ENCODE data around the gene UNC45A. TPM values are rescaled to one million over a fixed set of nuclear protein-coding genes. Genes with fewer than 3 reads are reported as not detected.

UNC45A gene
- total RNA-seq, 4 donors from 2014 or later: 26.3 to 59.3 (median 43.9) TPM

GRCh38 chr15:90936823-90937222, 1.7 kb downstream of the UNC45A start:
- intact Hi-C loops (cut with DNase I): no loop called here
- DNase-seq: no peak

GRCh38 chr15:90938261-90938660, 3.2 kb downstream of the UNC45A start:
- no peak overlapping the region for H3K4me3 ChIP-seq (replicated peaks in 1 of 3)
- TF ChIP-seq, protein P1, sequence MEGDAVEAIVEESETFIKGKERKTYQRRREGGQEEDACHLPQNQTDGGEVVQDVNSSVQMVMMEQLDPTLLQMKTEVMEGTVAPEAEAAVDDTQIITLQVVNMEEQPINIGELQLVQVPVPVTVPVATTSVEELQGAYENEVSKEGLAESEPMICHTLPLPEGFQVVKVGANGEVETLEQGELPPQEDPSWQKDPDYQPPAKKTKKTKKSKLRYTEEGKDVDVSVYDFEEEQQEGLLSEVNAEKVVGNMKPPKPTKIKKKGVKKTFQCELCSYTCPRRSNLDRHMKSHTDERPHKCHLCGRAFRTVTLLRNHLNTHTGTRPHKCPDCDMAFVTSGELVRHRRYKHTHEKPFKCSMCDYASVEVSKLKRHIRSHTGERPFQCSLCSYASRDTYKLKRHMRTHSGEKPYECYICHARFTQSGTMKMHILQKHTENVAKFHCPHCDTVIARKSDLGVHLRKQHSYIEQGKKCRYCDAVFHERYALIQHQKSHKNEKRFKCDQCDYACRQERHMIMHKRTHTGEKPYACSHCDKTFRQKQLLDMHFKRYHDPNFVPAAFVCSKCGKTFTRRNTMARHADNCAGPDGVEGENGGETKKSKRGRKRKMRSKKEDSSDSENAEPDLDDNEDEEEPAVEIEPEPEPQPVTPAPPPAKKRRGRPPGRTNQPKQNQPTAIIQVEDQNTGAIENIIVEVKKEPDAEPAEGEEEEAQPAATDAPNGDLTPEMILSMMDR (IDR thresholded peaks at IDR 0.05): no peak
- TF ChIP-seq POLR2A (IDR thresholded peaks at IDR 0.05): no peak
- H3K4me1 ChIP-seq: peaks cover 15 to 23% of the 10 kb centered on the region in 2 donors
- intact Hi-C loops (cut with DNase I): no loop called here
- whole genome bisulfite sequencing, 2 donors: 94 to 95% methylated on average over 5 of the region's 5 CpGs
- no peaks in the 10 kb centered on the region for H3K27me3 ChIP-seq
- peaks cover 39 to 40% of the 10 kb centered on the region in 2 donors for H3K36me3 ChIP-seq
- no peaks in the 10 kb centered on the region for H3K9me3 ChIP-seq
- H3K27ac ChIP-seq: no peak overlapping the region
- no peak for DNase-seq

More at GRCh38 chr15:90936823-90937222, 1.7 kb downstream of the UNC45A start:
- Histone ChIP-seq H3K27ac (no peak overlapping the region), H3K9me3 (no peaks in the 10 kb centered on the region), H3K27me3 (no peaks in the 10 kb centered on the region), H3K36me3 (peaks cover 24 to 26% of the 10 kb centered on the region in 2 donors), H3K4me3 (replicated peaks in 1 of 3) (no peak overlapping the region), H3K4me1 (peaks cover 15 to 30% of the 10 kb centered on the region in 2 donors)
- TF ChIP-seq POLR2A (IDR thresholded peaks at IDR 0.05): no peak
- TF ChIP-seq, protein P1 (IDR thresholded peaks at IDR 0.05): no peak
- WGBS, 2 donors: 83 to 88% methylated on average over 1 of the region's 1 CpG

DNA sequence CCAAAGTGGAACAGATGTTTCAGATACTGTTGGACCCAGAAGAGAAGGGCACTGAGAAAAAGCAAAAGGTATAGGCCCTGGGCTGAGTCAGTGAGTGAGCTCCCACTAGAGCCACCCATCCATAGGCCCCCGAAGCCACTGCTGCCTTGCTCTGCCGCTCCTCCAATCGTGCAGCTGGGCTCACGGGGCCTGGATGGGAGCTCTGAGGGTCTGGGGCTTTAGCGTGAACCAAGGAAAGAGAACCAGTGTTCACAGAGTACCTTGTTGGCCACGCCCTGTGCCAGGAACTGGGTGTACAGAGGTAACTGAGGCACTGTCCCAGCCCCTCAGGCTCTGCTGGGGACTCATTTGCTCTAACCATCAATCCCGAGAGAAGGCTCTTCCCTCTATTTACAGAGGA, 4.7 kb downstream of the UNC45A start:
- no peak for DNase-seq
- H3K27ac ChIP-seq: no peak overlapping the region
- whole genome bisulfite sequencing, 2 donors: 80 to 94% methylated on average over 5 to 7 of the region's 7 CpGs
- peaks cover 52 to 54% of the 10 kb centered on the region in 2 donors for H3K36me3 ChIP-seq
- TF ChIP-seq, protein P1 (IDR thresholded peaks at IDR 0.05): no peak
- TF ChIP-seq POLR2A (IDR thresholded peaks at IDR 0.05): no peak
- H3K9me3 ChIP-seq: no peaks in the 10 kb centered on the region
- H3K27me3 ChIP-seq: no peaks in the 10 kb centered on the region
- H3K4me3 ChIP-seq (replicated peaks in 1 of 3): no peak overlapping the region
- intact Hi-C loops (cut with DNase I): no loop called here
- H3K4me1 ChIP-seq: peaks cover 5 to 11% of the 10 kb centered on the region in 2 donors

DNA sequence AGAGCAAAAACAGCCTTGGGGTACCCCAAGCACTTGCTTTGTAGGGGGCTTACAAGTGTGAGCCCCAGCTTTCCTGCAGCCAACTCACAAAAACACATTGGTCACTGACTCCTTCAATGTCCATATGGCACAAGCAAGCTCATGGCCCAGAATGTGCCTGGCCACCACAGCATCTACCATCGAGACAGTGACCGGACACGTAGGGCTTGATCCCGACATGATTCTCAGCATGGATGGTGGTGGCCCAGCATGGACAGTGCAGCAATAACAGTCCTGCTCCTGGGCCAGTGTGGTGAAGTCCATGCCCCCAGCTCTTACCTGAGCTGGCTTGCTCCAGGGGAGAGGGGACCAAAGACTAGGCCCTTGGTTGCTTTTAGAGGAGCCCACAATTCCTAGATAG, 6.0 kb downstream of the UNC45A start:
- peaks cover 58 to 63% of the 10 kb centered on the region in 2 donors for H3K36me3 ChIP-seq
- TF ChIP-seq, protein P1 (IDR thresholded peaks at IDR 0.05): no peak
- no peak for TF ChIP-seq POLR2A (IDR thresholded peaks at IDR 0.05)
- peaks cover under 1 to 5% of the 10 kb centered on the region in 2 donors for H3K4me1 ChIP-seq
- intact Hi-C loops (cut with DNase I): no loop called here
- DNase-seq: no peak
- 94 to 100% methylated on average over 4 of the region's 4 CpGs for WGBS, 2 donors
- H3K27ac ChIP-seq: no peak overlapping the region
- H3K9me3 ChIP-seq: no peaks in the 10 kb centered on the region
- no peaks in the 10 kb centered on the region for H3K27me3 ChIP-seq
- H3K4me3 ChIP-seq (replicated peaks in 1 of 3): no peak overlapping the region

DNA sequence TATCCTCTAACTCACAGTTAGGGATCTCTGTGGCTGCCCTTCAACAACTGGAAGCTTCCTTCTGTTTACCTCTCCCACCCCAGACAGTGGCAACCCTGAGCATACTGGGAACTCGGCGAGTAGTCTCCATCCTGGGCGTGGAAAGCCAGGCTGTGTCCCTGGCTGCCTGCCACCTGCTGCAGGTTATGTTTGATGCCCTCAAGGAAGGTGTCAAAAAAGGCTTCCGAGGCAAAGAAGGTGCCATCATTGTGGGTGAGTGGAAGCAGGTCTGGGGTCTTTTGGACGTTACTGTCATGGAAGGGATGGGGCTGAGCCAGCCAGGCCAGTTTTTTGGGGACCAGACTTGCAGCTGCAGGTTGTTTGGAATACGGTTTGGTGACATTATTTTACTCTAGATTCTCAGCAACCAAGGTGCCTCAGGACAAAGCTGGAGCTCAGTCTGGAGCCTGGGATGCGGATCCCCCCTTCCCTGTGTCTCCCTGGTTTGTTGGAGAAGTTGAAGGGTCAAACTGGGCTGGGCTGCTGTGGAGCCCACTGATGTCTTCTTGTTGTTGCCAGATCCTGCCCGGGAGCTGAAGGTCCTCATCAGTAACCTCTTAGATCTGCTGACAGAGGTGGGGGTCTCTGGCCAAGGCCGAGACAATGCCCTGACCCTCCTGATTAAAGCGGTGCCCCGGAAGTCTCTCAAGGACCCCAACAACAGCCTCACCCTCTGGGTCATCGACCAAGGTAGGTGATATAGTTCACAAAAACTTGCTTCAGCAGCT, 7.5 kb downstream of the UNC45A start:
- Histone ChIP-seq H3K27ac (no peak overlapping the region), H3K9me3 (no peaks in the 10 kb centered on the region), H3K36me3 (peaks cover 70 to 71% of the 10 kb centered on the region in 2 donors), H3K27me3 (no peaks in the 10 kb centered on the region), H3K4me3 (replicated peaks in 1 of 3) (no peak overlapping the region), H3K4me1 (no peaks in the 10 kb centered on the region)
- WGBS, 2 donors: 91 to 94% methylated on average over 11 to 12 of the region's 12 CpGs
- intact Hi-C loops (cut with DNase I): no loop called here
- no peak for DNase-seq
- no peak for TF ChIP-seq POLR2A (IDR thresholded peaks at IDR 0.05)
- TF ChIP-seq, protein P1 (IDR thresholded peaks at IDR 0.05): no peak

Data from thyroid gland (tissue), 4 donors.